Measurements from ENCODE around the gene KANSL1. TPM values are rescaled to one million over a fixed set of nuclear protein-coding genes. Genes with fewer than 3 reads are reported as not detected.

KANSL1 gene
- total RNA-seq, 1 donor from 2014 or later, result 112 TPM

GRCh38 chr17:46078675-46079074 lies 114.6 kb downstream of the KANSL1 start:
- no peak for DNase-seq

DNA sequence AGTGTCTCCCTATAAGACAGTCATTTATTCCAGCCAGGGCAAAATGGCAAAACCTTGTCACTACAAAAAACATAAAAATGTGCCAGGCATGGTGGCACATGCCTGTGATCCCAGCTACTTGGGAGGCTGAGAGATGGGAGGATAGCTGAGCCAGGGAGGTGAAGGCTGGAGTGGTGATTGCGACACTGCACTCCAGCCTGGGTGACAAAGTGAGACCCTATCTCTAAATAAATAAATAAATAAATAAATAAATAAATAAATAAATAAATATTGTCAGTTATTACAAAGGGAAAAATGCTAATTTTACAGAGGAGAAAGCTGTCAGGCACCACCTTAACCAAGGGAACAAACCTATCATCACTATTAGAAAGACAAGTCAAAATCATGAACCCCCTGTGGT lies 118.7 kb downstream of the KANSL1 start:
- DNase-seq, result no peak

- DNase-seq, result no peak
These were observed 120.2 kb downstream of the KANSL1 start for GRCh38 chr17:46072998-46073397.

GRCh38 chr17:46071796-46072195 lies 121.4 kb downstream of the KANSL1 start:
- DNase-seq, result no peak

GRCh38 chr17:46064460-46064859 lies 128.8 kb downstream of the KANSL1 start:
- no peak for DNase-seq

DNA sequence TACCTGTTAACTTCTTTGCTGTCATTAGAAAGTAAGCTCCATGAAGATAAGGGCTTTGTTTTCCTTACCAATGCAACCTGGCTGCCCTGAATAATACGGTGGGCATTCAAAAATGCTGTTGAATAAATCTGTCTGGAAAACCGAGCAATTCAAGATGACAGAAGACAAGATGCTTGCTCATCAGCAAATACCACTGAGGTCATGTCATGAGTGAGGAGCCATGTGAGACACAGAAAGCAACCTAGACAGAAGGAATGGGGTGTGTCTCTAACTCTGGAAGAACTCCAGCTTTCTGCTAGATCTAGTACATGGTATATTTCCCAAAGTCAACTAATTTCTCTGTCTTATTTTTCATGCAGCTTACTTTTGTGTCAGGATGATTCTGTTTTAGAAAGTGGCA lies 130.0 kb downstream of the KANSL1 start:
- no peak for DNase-seq

GRCh38 chr17:46061435-46061834 lies 131.8 kb downstream of the KANSL1 start:
- DNase-seq, result no peak

DNA sequence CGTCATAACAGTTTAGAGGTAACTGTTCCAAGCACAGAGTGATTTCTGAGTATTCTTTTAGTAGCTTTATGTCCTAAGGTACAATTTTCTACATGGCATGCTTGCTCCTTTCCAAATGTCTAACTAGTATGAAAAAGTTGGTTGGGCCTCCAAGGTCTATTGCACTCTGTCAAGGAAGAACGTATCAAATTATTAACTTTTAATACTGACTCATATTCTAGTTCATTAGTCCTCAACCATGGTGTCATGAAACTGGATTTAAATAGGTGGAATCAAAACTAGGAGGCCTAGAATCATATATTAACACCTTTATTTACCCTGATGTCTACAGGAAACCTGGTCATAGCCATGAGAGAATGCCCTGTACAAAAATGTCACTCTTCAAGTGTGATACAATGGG lies 132.8 kb downstream of the KANSL1 start:
- no peak for DNase-seq

- DNase-seq, result no peak
These were observed 133.7 kb downstream of the KANSL1 start for GRCh38 chr17:46059486-46059885.

DNA sequence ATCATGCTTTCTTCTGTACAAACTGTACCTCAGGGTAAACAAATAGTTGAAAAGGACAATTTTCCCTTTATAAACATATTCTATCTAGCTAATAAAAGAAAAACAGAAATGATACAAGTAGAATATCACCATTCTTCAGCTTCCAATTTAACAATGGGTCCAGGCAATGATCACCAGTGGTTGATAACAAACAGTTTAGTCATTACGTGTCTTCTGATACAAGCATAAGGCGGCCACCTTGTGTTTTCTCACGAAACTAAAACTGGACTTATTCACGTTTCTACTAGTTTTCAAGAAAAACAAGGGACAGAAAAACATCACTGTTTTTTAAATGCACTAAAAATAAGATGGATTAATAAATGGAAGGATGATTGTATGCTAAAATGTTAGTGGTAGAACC lies 135.9 kb downstream of the KANSL1 start:
- no peak for DNase-seq

- DNase-seq, result no peak
These were observed 136.4 kb downstream of the KANSL1 start for GRCh38 chr17:46056800-46057304.

DNA sequence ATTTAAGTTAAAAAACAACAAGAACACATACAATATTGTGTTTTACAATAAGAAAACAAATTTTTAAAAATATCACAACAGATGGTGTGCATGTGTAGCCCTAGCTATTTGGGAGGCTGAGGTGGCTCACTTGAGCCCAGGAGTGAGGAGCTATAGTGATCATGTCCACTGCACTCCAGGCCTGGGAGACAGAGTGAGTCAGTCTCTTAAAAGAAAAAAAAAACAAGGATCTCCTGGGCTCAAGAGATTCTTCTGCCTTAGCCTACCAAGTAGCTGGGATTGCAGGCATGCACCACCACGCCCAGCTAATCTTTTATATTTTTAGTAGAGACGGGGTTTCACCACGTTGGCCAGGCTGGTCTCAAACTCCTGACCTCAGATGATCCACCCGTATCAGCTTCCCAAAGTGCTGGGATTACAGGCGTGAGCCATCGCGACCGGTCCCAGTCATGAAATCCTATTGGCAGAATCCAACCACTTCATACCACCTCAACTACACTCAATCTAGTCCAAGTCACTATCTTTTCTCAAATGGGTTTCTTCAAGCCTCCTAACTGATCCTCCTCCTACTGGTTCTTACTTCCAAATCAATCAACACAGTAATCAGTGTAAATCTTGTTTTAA lies 139.2 kb downstream of the KANSL1 start:
- no peak for DNase-seq

DNA sequence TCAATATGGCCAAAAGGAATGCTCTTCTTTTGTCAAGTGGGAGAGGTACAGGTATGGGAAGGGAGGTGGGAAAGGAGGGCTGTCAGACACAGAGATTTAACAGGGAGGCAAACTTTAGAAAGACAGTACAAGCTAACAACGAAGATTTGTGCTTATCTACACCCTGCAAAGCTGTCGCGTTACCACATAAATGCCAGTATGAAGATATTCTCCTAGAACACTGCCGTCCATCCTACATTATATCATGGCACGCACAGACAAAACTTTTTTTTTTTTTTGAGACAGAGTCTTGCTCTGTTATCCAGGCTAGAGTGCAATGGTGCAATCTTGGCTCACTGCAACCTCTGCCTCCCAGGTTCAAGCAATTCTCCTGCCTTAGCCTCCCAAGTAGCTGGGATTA lies 143.6 kb downstream of the KANSL1 start:
- DNase-seq, result no peak

DNA sequence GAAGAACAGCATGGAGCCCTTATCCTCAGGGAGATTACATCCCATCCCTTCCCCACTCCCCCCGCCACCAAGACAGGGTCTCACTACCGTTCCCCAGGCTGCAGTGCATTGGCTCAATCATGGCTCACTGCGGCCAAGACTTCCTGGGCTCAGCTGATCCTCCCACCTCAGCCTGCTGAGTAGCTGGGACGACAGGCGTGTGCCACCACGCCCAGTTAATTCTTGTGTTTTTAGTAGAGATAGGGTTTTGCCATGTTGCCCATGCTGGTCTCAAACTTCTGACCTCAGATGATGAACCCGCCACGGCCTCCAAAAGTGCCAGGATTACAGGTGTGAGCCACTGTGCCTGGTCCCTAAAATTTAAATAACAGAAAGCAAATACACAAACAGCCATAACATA lies 145.4 kb downstream of the KANSL1 start:
- no peak for DNase-seq

- DNase-seq, result no peak
These were observed 145.8 kb downstream of the KANSL1 start for GRCh38 chr17:46047398-46047797.

- no peak for DNase-seq
These were observed 146.3 kb downstream of the KANSL1 start for GRCh38 chr17:46046957-46047356.

DNA sequence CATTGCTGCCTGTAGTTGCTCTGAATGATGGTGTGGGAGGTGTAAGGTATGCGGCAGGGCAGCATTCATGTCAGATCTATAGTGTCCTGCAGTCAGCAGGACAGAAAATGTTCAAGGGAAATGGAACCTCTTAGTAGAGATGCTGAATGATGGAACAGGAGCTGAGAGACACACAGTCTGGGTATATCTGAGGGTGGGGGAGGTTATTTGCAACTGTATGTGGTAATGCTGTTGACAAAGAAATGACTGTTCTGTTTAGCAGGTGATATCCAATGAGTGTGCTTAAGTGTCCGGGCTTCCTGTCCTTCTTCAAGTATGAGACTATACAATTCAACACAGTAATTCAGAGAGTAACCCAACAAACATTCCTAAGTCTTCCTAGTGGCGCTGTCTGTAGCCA lies 147.6 kb downstream of the KANSL1 start:
- DNase-seq, result no peak

DNA sequence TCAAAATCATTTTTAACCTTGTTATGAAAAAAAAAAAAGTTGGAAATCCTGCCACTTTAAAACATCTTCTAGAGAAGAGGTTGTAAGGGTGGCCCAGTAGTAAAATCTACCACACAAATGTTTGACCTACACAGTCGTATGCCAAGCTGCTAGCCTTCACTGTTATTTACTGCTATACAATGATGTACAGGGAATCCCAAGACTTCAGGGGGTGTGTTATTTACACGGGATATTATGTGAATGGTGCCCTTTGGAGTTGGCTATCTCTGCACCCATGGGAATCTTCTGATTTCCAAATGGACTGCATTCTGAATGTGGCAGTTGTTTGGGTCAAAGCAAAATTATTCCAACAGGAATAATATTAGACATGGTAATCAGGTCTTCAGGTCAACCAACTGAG lies 148.2 kb downstream of the KANSL1 start:
- no peak for DNase-seq

DNA sequence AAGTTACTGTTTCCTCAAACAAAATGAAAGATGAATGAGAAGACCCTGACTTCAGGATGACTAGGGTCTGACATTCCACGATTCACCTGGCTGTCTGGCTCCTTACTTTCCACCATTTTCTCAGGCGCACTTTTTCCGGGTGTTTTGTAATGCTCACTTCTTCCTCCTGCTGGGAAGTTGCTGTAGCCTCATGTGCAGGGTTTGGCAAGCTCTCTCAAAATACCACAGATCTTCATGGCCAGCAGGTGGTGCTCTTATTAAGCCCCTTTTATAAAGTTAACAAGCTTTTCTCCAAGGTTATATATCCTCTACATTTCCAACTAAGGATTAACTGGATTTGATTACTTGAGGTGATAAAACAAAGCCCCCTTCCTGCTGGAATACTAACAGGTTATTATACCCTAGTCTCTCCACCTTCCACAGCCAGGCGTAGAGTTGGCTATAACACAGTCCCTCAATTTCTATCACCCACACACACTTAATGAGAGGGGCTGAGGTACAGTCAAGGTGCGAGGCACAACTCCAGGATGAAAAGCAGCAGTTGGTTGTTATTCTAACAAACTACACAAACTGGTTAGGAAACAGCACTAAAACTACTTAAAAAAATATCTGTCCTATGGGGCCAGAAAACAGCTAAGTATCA lies 148.8 kb downstream of the KANSL1 start:
- DNase-seq, result peak; percentile 87

- no peak for DNase-seq
These were observed 149.6 kb downstream of the KANSL1 start for GRCh38 chr17:46043606-46044005.

GRCh38 chr17:46042925-46043324 lies 150.3 kb downstream of the KANSL1 start:
- DNase-seq, result no peak

GRCh38 chr17:46042246-46042645 lies 151.0 kb downstream of the KANSL1 start:
- no peak for DNase-seq

GRCh38 chr17:46039592-46040186 lies 153.5 kb downstream of the KANSL1 start:
- DNase-seq, result no peak

DNA sequence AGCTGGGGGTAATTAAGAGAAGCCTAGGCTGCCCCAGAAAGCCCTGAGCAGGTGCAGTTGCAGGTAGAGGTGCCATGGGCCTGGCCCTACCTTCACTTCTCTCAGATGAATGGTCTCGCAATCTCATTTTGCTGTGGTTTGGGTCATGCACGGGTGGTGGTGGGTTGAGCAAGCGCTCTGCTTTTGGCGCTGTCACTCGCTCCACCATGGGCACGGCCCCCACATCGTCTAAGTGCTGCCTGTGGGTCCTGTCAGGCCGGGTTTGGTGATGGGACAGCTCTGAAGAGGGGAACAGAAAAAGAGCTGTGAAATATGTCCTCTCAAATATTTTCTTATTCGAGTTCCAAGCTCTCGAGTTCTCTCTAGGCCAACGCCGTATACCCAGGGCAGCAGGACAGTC lies 154.3 kb downstream of the KANSL1 start:
- no peak for DNase-seq

Data from skin of body (tissue), 2 donors.